CD4-positive, alpha-beta memory T cell (primary cell): ENCODE measurements around the gene CTAGE1. TPM values are rescaled to one million over a fixed set of nuclear protein-coding genes. Genes with fewer than 3 reads are reported as not detected.

Experiments
- CTCF ChIA-PET: fragments of 350-600 bp; sonication (Branson Sonifier 250); formaldehyde crosslinking; loops from one replicate; lab custom pipeline; 2021; ENCODE audit warnings: inconsistent platforms; ENCODE audit not compliant: partially characterized antibody; lab: Charles Lee
- POLR2A ChIA-PET: fragments of 350-600 bp; sonication (Branson Sonifier 250); formaldehyde crosslinking; loops from one replicate; lab custom pipeline; 2021; ENCODE audit not compliant: partially characterized antibody; lab: Charles Lee
- DNase-seq, 5 donors: peaks; one replicate each; pipeline versions ENCODE4 v3.0.0 to v3.0.0-alpha.2; 2020 to 2022; ENCODE audit warnings: mixed read lengths in 1 of 5
- H3K27ac ChIP-seq: one replicate; pipeline ENCODE4 v1.7.0; 2013; ENCODE audit warnings: low read depth, low read length
- H3K27me3 ChIP-seq: 2 replicates; pipeline ENCODE4 v1.7.0; 2013; ENCODE audit warnings: mild to moderate bottlenecking, low read length, moderate library complexity; ENCODE audit not compliant: insufficient read depth
- H3K36me3 ChIP-seq: 2 replicates; pipeline ENCODE4 v1.7.0; 2013; ENCODE audit warnings: mild to moderate bottlenecking, low read length, moderate library complexity; ENCODE audit not compliant: insufficient read depth
- H3K4me1 ChIP-seq: 2 replicates; pipeline ENCODE4 v1.7.0; 2013; ENCODE audit warnings: mild to moderate bottlenecking, low read length, moderate library complexity; ENCODE audit not compliant: insufficient read depth
- H3K4me3 ChIP-seq, 2 donors: one replicate each; pipeline ENCODE4 v1.7.0; 2013; ENCODE audit warnings: low read length in 2 of 2, mild to moderate bottlenecking in 1 of 2
- H3K9me3 ChIP-seq, 2 donors: one replicate each; pipeline ENCODE4 v1.7.0; 2013; ENCODE audit warnings: low read length in 2 of 2, control low read depth in 1 of 2; ENCODE audit not compliant: control insufficient read depth in 1 of 2
- H3K27ac Mint-ChIP-seq, 7 donors: one replicate each; pipeline ENCODE4 v1.8.0; 2020 to 2021; ENCODE audit warnings: mixed read lengths in 7 of 7, mild to moderate bottlenecking in 6 of 7, inconsistent platforms in 3 of 7, moderate library complexity in 3 of 7
- H3K27me3 Mint-ChIP-seq, 2 donors: one replicate each; pipeline ENCODE4 v1.8.0; 2020 to 2021; ENCODE audit warnings: mixed read lengths in 2 of 2
- H3K36me3 Mint-ChIP-seq, 2 donors: one replicate each; pipeline ENCODE4 v1.8.0; 2020 to 2021; ENCODE audit warnings: mixed read lengths in 2 of 2, inconsistent platforms in 1 of 2, mild to moderate bottlenecking in 1 of 2
- H3K4me1 Mint-ChIP-seq, 4 donors: one replicate each; pipeline ENCODE4 v1.8.0; 2020 to 2021; ENCODE audit warnings: mixed read lengths in 4 of 4, mild to moderate bottlenecking in 1 of 4
- H3K4me3 Mint-ChIP-seq, 8 donors: one replicate each; pipeline ENCODE4 v1.8.0; 2020 to 2021; ENCODE audit warnings: mixed read lengths in 8 of 8, mild to moderate bottlenecking in 7 of 8, moderate library complexity in 6 of 8, inconsistent platforms in 3 of 8
- H3K9me3 Mint-ChIP-seq, 8 donors: one replicate each; pipeline ENCODE4 v1.8.0; 2020 to 2021; ENCODE audit warnings: mixed read lengths in 8 of 8, mild to moderate bottlenecking in 5 of 8, inconsistent platforms in 3 of 8, moderate library complexity in 1 of 8
- intact Hi-C: fragments of 100-400 bp; cut with micrococcal nuclease; formaldehyde crosslinking; loops from one replicate; pipeline ENCODE4 v1.15.1; 2023
- polyA plus RNA-seq, 2 donors: library from polyadenylated mRNA; unstranded; fragments of 300-500 nt; fragmentation: Illumina TruSeq; gene quantifications; one replicate each; pipeline ENCODE4 v1.2.3, GENCODE V29; 2021
- total RNA-seq, 2 experiments: library from RNA; stranded (reverse); gene quantifications; one replicate each; pipeline ENCODE4 v1.2.3, GENCODE V29; 2021

CTAGE1 gene
- total and polyA plus RNA-seq, 4 experiments from 2014 or later: not detected

GRCh38 chr18:22423878-22424564 lies 6.3 kb upstream of the CTAGE1 start:
- POLR2A ChIA-PET: no interaction called here
- Histone ChIP-seq H3K4me3 (no peak overlapping the region), H3K4me1 (no peaks in the 10 kb centered on the region), H3K36me3 (no peaks in the 10 kb centered on the region), H3K27ac (no peak overlapping the region), H3K27me3 (no peaks in the 10 kb centered on the region), H3K9me3 (no peaks in the 10 kb centered on the region)
- CTCF ChIA-PET: no interaction called here
- no peaks in the 10 kb centered on the region for H3K27me3 Mint-ChIP-seq
- H3K4me3 Mint-ChIP-seq: no peak overlapping the region
- H3K4me1 Mint-ChIP-seq: no peaks in the 10 kb centered on the region
- DNase-seq: no peak
- H3K36me3 Mint-ChIP-seq: no peaks in the 10 kb centered on the region
- H3K9me3 Mint-ChIP-seq: peaks cover 0 to 11% (median 2%) of the 10 kb centered on the region in 8 donors
- intact Hi-C loops: loop anchor here (10.0 kb wide), 1 partner anchor 49 kb away; no protein-coding TSS in a partner anchor
- no peak overlapping the region for H3K27ac Mint-ChIP-seq

- no peaks in the 10 kb centered on the region for H3K36me3 ChIP-seq
- H3K27ac Mint-ChIP-seq: no peak overlapping the region
- peaks cover 0 to 13% (median 5%) of the 10 kb centered on the region in 8 donors for H3K9me3 Mint-ChIP-seq
- ChIA-PET POLR2A (no interaction called here), CTCF (no interaction called here)
- H3K4me1 Mint-ChIP-seq: no peaks in the 10 kb centered on the region
- H3K27me3 ChIP-seq: no peaks in the 10 kb centered on the region
- no peaks in the 10 kb centered on the region for H3K27me3 Mint-ChIP-seq
- intact Hi-C loops: loop anchor here (10.0 kb wide), 1 partner anchor 48 kb away; no protein-coding TSS in a partner anchor
- no peaks in the 10 kb centered on the region for H3K36me3 Mint-ChIP-seq
- H3K4me3 Mint-ChIP-seq: no peak overlapping the region
- H3K9me3 ChIP-seq: no peaks in the 10 kb centered on the region
- no peak for DNase-seq
- H3K27ac ChIP-seq: no peak overlapping the region
- H3K4me3 ChIP-seq: no peak overlapping the region
- H3K4me1 ChIP-seq: no peaks in the 10 kb centered on the region
Observed at GRCh38 chr18:22422909-22423548, 5.3 kb upstream of the CTAGE1 start.

GRCh38 chr18:22420652-22421051 lies 2.9 kb upstream of the CTAGE1 start:
- ChIA-PET CTCF (no interaction called here), POLR2A (no interaction called here)
- Histone ChIP-seq H3K9me3 (no peaks in the 10 kb centered on the region), H3K4me1 (no peaks in the 10 kb centered on the region), H3K27me3 (no peaks in the 10 kb centered on the region), H3K27ac (no peak overlapping the region), H3K36me3 (no peaks in the 10 kb centered on the region), H3K4me3 (no peak overlapping the region)
- no peaks in the 10 kb centered on the region for H3K4me1 Mint-ChIP-seq
- intact Hi-C loops: loop anchor here (10.0 kb wide), 1 partner anchor 46 kb away; no protein-coding TSS in a partner anchor
- no peak for DNase-seq
- peak overlapping the region in 1 of 7 donors; percentile 15 for H3K27ac Mint-ChIP-seq
- H3K27me3 Mint-ChIP-seq: no peaks in the 10 kb centered on the region
- H3K36me3 Mint-ChIP-seq: no peaks in the 10 kb centered on the region
- H3K4me3 Mint-ChIP-seq: no peak overlapping the region
- H3K9me3 Mint-ChIP-seq: peaks cover 0 to 13% (median 5%) of the 10 kb centered on the region in 8 donors

GRCh38 chr18:22412176-22412911 lies 5.4 kb downstream of the CTAGE1 start:
- DNase-seq: no peak
- peaks cover 0 to 3% of the 10 kb centered on the region in 2 donors for H3K27me3 Mint-ChIP-seq
- H3K36me3 ChIP-seq: no peaks in the 10 kb centered on the region
- H3K27ac ChIP-seq: no peak overlapping the region
- no peaks in the 10 kb centered on the region for H3K9me3 ChIP-seq
- no peaks in the 10 kb centered on the region for H3K27me3 ChIP-seq
- no peak overlapping the region for H3K4me3 Mint-ChIP-seq
- H3K4me1 ChIP-seq: no peaks in the 10 kb centered on the region
- intact Hi-C loops: no loop called here
- POLR2A ChIA-PET: no interaction called here
- CTCF ChIA-PET: no interaction called here
- no peak overlapping the region for H3K27ac Mint-ChIP-seq
- peaks cover 0 to 8% (median 6%) of the 10 kb centered on the region in 4 donors for H3K4me1 Mint-ChIP-seq
- no peak overlapping the region for H3K4me3 ChIP-seq
- H3K36me3 Mint-ChIP-seq: no peaks in the 10 kb centered on the region
- peaks cover 0 to 16% (median 10%) of the 10 kb centered on the region in 8 donors for H3K9me3 Mint-ChIP-seq

- H3K9me3 Mint-ChIP-seq: peaks cover 3 to 20% (median 10%) of the 10 kb centered on the region in 8 donors
- peaks cover 0 to 3% of the 10 kb centered on the region in 2 donors for H3K27me3 Mint-ChIP-seq
- no peak overlapping the region for H3K4me3 ChIP-seq
- ChIA-PET CTCF (no interaction called here), POLR2A (no interaction called here)
- H3K27me3 ChIP-seq: no peaks in the 10 kb centered on the region
- H3K36me3 Mint-ChIP-seq: no peaks in the 10 kb centered on the region
- H3K4me1 ChIP-seq: peaks cover under 1% of the 10 kb centered on the region
- H3K4me3 Mint-ChIP-seq: no peak overlapping the region
- no peak overlapping the region for H3K27ac ChIP-seq
- no peaks in the 10 kb centered on the region for H3K9me3 ChIP-seq
- H3K4me1 Mint-ChIP-seq: peaks cover 3 to 13% (median 6%) of the 10 kb centered on the region in 4 donors
- DNase-seq: no peak
- intact Hi-C loops: no loop called here
- no peak overlapping the region for H3K27ac Mint-ChIP-seq
- H3K36me3 ChIP-seq: no peaks in the 10 kb centered on the region
Observed at GRCh38 chr18:22411446-22411845, 6.3 kb downstream of the CTAGE1 start.

GRCh38 chr18:22410126-22410525 lies 7.6 kb downstream of the CTAGE1 start:
- Histone ChIP-seq H3K27me3 (no peaks in the 10 kb centered on the region), H3K4me3 (no peak overlapping the region), H3K4me1 (peaks cover 4% of the 10 kb centered on the region), H3K36me3 (no peaks in the 10 kb centered on the region), H3K27ac (no peak overlapping the region), H3K9me3 (no peaks in the 10 kb centered on the region)
- POLR2A ChIA-PET: no interaction called here
- H3K27me3 Mint-ChIP-seq: peaks cover 0 to 3% of the 10 kb centered on the region in 2 donors
- H3K4me1 Mint-ChIP-seq: peaks cover 3 to 13% (median 7%) of the 10 kb centered on the region in 4 donors
- CTCF ChIA-PET: no interaction called here
- H3K36me3 Mint-ChIP-seq: no peaks in the 10 kb centered on the region
- intact Hi-C loops: no loop called here
- no peak overlapping the region for H3K4me3 Mint-ChIP-seq
- H3K9me3 Mint-ChIP-seq: peaks cover 3 to 20% (median 11%) of the 10 kb centered on the region in 8 donors
- no peak for DNase-seq
- no peak overlapping the region for H3K27ac Mint-ChIP-seq

- H3K4me3 ChIP-seq: no peak overlapping the region
- ChIA-PET CTCF (no interaction called here), POLR2A (no interaction called here)
- no peak for DNase-seq
- peaks cover 3 to 20% (median 12%) of the 10 kb centered on the region in 8 donors for H3K9me3 Mint-ChIP-seq
- H3K27me3 ChIP-seq: no peaks in the 10 kb centered on the region
- intact Hi-C loops: no loop called here
- H3K4me1 ChIP-seq: peaks cover 4% of the 10 kb centered on the region
- peaks cover 0 to 2% of the 10 kb centered on the region in 2 donors for H3K27me3 Mint-ChIP-seq
- peaks cover 3 to 13% (median 7%) of the 10 kb centered on the region in 4 donors for H3K4me1 Mint-ChIP-seq
- no peaks in the 10 kb centered on the region for H3K9me3 ChIP-seq
- H3K27ac Mint-ChIP-seq: no peak overlapping the region
- no peaks in the 10 kb centered on the region for H3K36me3 ChIP-seq
- H3K36me3 Mint-ChIP-seq: no peaks in the 10 kb centered on the region
- no peak overlapping the region for H3K4me3 Mint-ChIP-seq
- no peak overlapping the region for H3K27ac ChIP-seq
Observed at GRCh38 chr18:22409445-22409844, 8.3 kb downstream of the CTAGE1 start.
